ENCODE results near the gene COG1. TPM values are rescaled to one million over a fixed set of nuclear protein-coding genes. Genes with fewer than 3 reads are reported as not detected.
"Not testable (repeated sequence)": the region's sequence is repeated elsewhere in the genome, so short reads cannot be mapped to it uniquely, and the experiment has no call there.

COG1 gene, protein sequence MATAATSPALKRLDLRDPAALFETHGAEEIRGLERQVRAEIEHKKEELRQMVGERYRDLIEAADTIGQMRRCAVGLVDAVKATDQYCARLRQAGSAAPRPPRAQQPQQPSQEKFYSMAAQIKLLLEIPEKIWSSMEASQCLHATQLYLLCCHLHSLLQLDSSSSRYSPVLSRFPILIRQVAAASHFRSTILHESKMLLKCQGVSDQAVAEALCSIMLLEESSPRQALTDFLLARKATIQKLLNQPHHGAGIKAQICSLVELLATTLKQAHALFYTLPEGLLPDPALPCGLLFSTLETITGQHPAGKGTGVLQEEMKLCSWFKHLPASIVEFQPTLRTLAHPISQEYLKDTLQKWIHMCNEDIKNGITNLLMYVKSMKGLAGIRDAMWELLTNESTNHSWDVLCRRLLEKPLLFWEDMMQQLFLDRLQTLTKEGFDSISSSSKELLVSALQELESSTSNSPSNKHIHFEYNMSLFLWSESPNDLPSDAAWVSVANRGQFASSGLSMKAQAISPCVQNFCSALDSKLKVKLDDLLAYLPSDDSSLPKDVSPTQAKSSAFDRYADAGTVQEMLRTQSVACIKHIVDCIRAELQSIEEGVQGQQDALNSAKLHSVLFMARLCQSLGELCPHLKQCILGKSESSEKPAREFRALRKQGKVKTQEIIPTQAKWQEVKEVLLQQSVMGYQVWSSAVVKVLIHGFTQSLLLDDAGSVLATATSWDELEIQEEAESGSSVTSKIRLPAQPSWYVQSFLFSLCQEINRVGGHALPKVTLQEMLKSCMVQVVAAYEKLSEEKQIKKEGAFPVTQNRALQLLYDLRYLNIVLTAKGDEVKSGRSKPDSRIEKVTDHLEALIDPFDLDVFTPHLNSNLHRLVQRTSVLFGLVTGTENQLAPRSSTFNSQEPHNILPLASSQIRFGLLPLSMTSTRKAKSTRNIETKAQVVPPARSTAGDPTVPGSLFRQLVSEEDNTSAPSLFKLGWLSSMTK
- 11.4 and 18.3 TPM in 2 replicates for total RNA-seq (2014; rRNA removed; shearing (Covaris generic))

DNA sequence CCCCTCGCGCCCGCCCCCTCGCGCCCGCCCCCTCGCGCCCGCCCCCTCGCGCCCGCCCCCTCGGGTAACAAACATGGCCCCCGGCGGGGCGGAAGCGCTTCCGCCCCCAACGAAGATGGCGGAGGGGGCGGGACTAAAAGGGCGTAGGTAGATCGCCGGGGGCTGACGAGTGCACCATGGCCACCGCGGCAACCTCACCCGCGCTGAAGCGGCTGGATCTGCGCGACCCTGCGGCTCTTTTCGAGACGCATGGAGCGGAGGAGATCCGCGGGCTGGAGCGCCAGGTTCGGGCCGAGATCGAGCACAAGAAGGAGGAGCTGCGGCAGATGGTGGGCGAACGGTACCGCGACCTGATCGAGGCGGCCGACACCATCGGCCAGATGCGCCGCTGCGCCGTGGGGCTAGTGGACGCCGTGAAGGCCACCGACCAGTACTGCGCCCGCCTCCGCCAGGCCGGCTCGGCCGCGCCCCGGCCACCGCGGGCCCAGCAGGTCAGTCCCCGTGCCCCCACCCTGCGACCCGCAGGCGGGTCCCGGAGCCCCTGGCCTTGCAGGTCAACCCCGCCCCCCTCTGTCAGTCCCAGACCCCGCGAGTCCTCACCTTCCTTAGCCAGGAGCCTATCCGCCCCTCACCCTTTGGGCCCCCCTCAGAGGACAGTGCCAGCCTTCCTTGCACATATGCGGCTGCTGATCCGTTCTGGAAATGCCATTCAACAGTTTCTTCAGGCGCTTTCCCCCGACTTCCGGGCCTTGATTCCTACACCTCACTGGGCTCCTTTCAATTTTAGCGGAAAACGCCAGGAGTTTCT, at the start of gene COG1:
COG1 (plus strand) TSS at position 162 of the 808 bp plus-strand sequence; CDS start at position 177, 15 bp downstream.
- peak; percentile 85 for DNase-seq (ENCODE audit: low read depth)

DNA sequence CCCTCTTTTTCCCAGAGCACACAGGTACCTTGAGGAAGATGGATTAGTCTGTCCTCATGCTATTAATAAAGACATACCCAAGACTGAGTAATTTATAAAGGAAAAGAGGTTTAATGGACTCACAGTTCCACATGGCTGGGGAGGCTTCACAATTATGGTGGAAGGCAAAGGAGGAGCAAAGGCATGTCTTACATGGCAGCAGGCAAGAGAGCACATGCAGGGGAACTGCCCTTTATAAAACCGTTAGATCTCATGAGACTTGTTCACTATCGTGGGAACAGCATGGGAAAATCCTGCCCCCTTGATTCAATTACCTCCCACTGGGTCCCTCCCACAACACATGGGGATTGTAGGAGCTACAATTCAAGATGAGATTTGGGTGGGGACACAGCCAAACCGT, 48.6 kb upstream of the COG1 start:
- not testable (repeated sequence) for DNase-seq (ENCODE audit: low read depth)

DNA sequence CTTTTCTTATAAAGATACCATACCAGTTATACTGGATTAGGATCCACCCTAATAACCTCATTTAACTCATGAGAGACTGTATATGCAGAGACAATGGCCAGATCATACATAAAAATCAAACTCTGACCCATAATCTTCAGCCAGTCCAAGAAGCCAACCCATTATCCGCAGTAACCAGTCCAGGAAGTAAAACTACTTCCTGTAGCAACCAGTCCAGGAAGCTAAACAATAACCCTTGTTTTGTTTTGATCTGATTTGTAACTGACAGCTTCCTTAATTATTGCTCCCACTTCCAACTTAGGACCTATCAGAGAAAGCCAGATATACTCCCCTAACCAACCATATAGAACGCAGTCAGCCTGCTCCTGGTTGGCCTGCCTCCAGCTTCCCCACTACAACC, 47.2 kb upstream of the COG1 start:
- DNase-seq (ENCODE audit: low read depth): no peak

DNA sequence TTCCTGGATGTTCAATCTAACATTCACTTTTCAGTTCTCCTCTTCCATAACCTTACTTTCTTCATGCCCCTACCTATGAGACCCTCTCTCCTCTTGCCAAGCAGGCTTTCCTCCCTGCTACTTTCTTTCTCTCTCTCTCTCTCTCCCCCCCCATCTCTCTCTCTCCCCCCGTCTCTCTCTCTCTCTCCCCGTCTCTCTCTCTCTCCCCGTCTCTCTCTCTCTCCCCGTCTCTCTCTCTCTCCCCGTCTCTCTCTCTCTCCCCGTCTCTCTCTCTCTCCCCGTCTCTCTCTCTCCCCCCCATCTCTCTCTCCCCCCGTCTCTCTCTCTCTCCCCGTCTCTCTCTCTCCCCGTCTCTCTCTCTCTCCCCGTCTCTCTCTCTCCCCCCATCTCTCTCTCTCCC, 45.1 kb upstream of the COG1 start:
- not testable (repeated sequence) for DNase-seq (ENCODE audit: low read depth)

DNA sequence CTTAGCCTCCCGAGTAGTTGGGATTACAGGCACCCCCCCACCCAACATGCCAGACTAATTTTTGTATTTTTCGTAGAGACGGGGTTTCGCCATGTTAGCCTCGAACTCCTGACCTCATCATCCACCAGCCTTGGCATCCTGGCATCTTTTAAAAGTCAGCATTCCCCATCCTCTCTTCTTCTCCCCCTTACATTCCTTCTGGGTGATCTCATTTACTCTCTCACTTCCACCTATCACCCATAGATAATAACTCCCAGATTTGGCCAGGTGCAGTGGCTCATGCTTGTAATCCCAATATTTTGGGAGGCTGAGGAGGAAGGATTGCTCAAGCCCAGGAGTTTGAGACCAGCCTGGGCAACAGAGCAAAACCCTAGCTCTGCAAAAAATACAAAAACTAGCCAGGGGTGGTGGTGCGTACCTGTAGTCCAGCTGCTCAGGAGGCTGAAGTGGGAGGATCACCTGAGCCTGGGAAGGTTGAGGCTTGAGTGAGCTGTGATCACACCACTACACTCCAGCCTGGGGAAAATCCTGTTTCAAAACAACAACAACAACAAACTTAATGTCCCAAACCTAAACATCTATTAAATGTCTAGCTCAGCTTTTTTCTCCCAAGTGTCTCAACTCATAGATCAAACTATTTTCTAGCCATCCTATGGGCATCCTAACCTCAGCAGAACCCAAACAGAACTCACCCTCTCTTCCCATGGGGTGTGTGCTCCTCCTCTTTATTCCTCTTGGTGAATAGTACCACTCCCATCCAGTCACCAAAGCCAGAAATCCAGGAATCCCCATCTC, 44.1 kb upstream of the COG1 start:
- DNase-seq (ENCODE audit: low read depth): no peak

DNA sequence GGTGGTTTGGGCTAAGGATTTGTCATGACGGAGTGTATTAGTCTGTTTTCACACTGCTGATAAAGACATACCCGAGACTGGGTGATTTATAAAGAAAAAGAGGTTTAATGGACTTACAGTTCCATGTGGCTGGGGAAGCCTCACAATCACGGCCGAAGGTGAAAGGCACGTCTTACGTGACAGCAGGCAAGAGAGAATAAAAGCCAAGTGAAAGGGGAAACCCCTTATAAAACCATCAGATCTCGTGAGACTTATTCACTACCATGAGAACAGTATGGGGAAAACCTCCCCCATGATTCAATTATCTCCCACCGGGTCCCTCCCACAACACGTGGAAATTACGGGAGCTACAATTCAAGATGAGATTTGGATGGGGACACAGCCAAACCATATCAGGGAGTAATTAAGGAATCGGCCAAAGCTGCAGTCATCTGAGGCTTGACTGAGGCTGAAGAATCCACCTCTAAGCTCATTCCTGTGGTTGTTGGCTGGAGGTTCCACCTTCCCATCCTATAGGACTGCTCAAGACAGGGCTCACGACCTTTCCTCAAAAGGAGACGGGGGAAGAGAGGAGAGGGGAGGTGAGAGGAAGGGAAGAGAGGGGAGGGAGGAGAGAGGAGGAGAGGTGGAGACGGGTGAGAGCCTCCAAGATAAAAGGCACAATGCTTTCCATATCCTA, 42.1 kb upstream of the COG1 start:
- not testable (repeated sequence) for DNase-seq (ENCODE audit: low read depth)

DNA sequence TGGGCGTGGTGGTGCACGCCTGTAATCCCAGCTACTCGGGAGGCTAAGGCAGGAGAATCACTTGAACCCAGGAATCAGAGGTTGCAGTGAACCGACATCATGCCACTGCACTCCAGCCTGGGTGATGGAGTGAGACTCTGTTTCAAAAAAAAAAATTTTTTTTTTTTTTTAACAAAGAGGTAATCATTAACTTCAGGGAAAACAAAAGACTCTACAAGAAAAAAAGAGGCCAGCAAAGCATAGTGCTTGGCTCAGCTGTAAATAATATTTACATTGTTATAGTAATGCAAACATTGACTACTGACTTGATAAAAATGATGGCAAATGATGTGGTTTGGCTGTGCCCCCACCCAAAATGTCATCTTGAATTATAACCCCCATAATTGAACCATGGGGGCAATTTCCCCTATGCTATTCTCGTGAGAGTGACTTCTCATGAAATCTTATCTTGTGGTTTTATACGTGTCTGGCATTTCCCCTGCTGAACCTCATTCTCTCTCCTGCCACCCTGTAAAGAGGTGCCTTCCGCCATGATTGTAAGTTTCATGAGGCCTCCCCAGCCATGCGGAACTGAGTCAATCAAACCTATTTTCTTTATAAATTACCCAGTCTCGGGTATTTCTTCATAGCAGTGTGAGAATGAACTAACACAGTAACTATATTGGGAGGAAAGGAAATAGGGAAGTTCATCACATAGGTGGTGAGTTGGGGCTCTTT, 40.8 kb upstream of the COG1 start:
- no peak for DNase-seq (ENCODE audit: low read depth)

DNA sequence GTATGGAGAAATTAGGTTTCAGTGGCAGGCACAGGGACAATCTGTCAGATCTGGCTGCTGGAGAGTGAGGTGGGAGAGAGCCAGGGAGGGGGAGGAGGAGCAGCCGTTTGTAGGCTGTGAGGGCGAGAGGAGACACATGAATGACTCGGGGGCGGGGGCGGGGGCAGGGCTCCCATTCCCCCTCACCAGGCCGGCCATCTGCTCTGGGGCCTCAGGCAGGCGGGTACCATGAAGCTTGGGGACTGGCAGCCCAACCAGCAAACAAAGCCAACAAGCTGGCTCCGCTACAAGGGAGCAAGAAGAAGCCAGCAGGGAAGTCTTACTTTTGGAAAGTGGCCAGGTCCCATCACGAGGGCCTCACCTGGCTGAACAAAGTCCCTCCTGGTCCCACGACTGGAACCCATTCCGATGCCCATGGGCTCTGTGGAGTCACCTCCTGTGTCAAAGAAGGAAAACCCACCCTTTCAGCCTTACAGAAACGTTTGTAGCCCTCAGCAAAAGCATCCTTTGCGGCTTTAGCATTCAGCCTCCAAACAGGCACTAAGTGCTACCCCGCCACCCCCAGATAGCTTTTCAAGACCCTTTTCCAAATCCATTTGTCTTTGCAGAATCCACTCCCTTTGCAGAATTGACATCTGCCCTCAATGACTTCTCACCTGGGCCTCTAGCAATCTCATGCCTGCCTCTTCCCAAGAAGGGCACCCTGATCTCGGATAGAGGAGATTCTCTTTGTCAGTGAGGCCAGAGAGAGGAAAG, 37.3 kb upstream of the COG1 start:
- no peak for DNase-seq (ENCODE audit: low read depth)

DNA sequence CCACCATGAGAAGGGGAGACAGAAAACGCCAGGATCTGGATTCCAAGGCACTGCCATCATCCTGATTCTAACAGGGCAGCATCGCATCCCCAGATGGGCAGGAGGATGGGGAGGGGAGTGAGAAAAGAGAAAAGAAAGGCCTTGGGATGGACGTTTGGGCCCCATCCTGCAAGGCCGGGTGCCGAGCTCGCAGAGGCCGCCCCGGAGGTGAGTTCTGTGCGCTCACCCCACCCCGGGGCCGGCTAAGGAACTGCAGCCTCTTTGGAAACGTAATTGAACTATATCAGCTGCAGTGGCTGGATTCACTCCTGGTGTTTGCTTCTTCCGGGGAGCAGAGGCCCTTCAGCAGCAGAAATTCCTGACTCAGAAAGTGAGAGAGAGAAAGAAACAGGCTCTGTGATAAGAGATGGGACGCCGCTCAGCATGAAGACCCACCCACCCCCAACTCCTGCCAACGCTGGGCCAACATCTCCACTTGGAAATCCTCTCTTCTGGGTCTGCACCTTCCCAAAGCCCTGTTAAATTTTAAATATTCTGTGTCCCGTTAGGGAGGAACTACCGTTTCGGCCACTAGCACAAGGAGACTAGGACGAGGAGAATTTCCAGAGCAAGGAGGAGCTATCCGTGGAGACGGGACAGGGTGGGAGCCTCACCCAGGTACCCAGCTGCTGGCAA, 36.6 kb upstream of the COG1 start:
- DNase-seq (ENCODE audit: low read depth): peak; percentile 62

DNA sequence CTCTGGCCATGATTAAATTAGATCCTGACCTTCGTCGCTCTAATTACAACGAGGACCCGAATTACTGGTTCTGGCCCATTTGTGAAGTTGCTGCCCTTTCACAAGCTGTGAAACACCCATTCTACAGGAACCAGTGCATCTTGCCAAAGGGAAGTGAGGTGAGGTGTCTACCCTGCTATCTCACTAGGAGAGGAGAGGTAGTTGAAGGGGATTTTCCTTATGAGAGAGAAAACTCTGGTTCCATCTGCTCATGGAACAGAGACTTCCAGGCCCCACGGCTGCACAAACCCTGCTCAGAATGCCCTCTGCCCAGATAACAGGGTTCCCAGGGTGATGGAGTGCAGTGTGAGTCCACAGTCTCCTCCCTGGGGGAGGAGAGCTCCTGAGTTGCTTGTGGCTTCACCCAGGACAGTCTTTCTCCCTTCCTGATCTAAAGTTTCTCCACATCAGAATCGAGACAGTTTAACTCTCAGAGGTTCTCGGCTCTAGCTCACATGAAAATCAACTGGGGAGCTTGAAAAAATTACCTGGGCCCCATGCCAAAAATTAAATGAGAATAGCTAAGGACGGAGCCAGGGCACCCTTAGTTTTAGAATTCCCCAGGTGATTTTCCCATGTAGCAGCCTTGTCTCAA, 35.9 kb upstream of the COG1 start:
- no peak for DNase-seq (ENCODE audit: low read depth)

DNA sequence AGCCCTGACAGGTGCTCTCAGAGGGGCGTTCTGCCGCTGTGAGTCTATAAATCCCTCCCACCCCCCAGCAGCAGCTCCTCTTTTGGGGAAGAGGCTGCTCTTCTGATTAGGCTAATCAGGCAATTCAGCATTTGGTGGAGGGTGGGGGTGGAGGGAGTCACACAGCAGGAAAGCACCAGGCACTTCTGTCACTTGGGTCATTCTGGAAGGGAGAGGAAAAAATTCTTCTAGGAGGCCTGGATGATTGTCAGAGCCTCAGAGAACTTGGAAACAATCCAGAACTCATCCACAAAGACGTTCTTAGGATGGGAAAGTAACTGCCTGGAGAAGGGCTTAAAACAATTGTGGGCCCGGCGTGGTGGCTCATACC, 35.3 kb upstream of the COG1 start:
- no peak for DNase-seq (ENCODE audit: low read depth)

DNA sequence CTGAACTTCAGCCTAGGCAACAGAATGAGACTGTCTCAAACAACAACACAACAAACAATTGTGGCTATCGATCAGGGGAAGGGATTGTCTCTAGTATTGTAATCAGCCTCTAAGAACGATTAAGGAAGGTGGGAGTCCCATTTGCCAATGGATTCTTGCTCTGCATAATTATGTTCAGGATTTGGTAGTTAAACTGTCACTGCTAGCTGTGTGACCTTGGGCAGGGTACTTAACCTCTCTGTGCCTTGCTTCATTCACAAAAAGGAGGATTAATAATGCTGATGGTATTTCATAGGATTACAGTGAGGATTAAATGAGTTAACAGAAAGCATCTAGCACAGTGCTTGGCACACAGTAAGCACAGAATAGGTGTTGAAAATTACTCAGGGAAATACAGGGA, 34.7 kb upstream of the COG1 start:
- DNase-seq (ENCODE audit: low read depth): no peak

DNA sequence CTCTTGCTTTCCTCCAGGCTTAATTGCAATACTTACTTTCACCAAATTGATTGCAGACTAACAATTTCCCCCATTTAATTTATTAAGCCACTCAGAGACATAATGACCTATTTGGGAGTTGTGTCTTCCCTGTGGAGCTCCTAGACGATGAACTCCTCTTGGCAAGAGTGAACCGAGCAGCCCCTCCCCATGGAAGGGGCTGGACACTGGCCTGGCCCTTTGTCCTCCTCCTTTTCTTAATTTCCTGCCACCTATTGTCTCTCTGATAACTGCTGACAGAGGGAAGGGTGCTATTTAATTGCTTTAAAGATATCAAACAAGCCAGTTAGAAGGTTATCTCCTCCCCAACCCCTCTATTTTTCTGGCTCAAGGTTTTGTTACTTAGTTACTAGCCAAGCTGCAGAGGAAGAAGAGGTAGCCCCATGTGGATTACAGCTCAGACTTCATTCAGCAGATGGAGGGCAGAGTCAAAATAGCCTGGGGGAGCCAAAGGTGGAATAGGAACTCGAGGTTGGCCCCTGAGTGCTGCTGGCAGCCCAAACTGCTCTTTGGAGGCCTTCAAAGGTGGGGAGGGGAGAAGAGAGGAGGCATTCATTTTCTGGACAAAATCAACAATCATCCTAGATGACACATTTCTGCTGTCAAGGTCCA, 31.8 kb upstream of the COG1 start:
- no peak for DNase-seq (ENCODE audit: low read depth)

DNA sequence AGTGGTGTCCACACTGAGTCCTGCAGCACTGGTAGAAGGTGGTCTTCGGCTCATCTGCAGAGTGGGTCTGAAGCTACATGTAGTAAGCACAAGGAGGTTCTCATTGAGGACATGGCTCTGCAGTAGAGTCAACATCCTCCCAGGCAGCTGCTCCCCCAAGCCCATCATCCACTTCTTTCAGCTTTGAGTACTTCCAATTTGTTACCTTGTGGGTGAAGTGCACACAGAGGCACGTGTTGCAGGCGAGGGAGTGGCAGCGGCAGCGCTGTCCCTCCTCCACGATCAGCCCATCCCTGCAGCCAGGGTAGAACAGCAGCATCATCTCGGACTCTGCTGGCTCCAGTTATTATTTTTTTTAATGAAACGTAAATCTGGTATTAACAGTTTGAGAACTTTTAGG, 29.8 kb upstream of the COG1 start:
- DNase-seq (ENCODE audit: low read depth): no peak

DNA sequence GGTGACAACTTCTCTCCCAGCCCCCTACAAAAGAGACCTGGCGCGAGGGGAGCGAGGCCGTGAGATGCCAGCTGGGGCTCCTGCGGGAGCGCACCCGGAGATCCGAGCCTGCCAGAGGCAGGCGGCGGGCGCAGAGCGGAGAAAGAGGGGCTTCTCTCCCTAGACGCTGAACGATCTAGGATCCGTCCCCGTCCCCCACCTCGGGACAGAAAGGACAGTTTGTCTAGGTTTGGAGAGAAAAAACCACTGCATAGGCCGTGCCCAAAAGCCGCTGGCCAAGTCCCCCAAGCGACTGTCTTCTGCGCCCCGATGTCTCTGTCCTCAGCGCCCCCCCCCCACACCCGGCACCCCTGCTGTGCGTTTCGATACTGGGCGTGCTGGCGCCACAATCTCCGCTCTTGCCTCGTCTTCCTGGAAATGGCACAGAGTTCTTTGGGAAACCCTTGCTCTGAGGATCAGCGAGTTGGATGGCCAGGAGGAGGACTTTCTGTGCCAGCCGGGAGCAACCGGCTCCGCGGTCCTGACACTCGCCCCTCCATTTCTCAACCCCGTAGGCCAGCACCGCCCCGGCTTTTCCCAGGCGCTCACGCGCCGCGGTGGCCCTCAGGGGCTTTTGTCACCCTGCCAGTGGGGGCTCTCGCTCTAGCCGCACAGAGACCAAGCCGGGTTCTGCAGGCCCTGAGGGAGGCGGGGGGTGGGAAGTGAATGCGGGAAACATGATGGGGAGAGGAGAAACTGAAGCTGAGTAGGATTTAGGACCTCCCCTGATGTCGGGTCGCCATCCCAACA, 27.0 kb upstream of the COG1 start:
- no peak for DNase-seq (ENCODE audit: low read depth)

DNA sequence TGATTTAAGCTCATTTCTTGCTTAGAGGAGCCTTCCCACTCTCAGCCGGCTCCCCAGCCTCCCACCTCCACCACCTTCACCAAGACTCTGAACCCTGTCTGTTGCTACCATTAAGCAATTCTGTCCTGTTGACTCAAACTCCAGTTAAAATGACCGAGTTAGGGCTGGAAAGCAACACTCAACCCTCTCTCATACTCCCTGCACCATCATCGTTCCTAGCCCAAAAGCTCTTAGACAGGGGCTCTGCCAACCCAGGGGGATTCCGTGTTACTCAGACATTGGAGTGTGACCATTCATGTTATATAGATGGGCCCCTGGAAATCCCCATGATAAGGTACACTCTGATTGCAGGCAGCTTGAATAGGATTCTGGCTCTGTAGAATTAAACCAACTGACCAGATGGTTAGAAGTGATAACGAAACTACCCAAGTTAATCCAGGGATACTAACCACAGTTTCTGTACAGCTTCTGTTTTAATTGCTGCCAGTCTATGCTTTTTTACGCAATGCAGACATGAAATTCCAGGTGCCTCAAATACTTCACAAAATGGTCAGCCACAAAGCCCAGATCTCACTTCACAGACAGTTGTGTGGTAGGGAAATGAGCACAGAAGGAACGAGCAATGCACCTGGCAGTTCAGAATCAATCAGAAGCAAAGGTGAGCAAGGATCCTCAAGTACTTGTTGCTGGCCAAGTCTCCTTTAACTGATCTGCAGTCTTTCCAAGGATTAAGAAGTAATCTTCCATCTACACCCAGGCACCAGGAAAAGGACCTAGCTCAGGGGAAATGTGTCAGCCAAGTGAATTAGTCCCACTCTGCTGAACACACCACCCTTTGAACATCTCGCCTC, 25.9 kb upstream of the COG1 start:
- peak; percentile 52 for DNase-seq (ENCODE audit: low read depth)

All from RPMI7951 (cell line).